WTC11 (cell line): ENCODE measurements around the gene DTNA. TPM values are rescaled to one million over a fixed set of nuclear protein-coding genes. Genes with fewer than 3 reads are reported as not detected.

Experiments used
- ATAC-seq: fragments of 200-7000 bp; cut with Tn5 transposase; 2 replicates; pipeline ENCODE4 v1.10.0; 2021; ENCODE audit warnings: mild to moderate bottlenecking, moderate library complexity
- CTCF ChIA-PET: fragments of 300-600 bp; sonication (Branson Sonifier 250); formaldehyde crosslinking; loops from one replicate; lab custom pipeline; 2021; ENCODE audit warnings: antibody characterized with exemption; lab: Charles Lee
- POLR2A ChIA-PET: fragments of 350-600 bp; sonication (Branson Sonifier 250); formaldehyde crosslinking; loops from one replicate; lab custom pipeline; 2021; ENCODE audit warnings: antibody characterized with exemption; lab: Charles Lee
- DNase-seq: peaks from one replicate; pipeline ENCODE4 v3.0.0; 2021; ENCODE audit warnings: low spot score
- H3K27ac Mint-ChIP-seq: 2 replicates; pipeline ENCODE4 v1.8.0; 2021; ENCODE audit warnings: mixed read lengths
- H3K27me3 Mint-ChIP-seq: 2 replicates; pipeline ENCODE4 v1.8.0; 2021; ENCODE audit warnings: low read depth, mild to moderate bottlenecking, moderate library complexity, mixed read lengths
- H3K36me3 Mint-ChIP-seq: 2 replicates; pipeline ENCODE4 v1.8.0; 2021; ENCODE audit warnings: mixed read lengths
- H3K4me1 Mint-ChIP-seq: 2 replicates; pipeline ENCODE4 v1.8.0; 2022; ENCODE audit warnings: mixed read lengths
- H3K4me3 Mint-ChIP-seq: 2 replicates; pipeline ENCODE4 v1.8.0; 2021; ENCODE audit warnings: mild to moderate bottlenecking, moderate library complexity, mixed read lengths
- H3K9me3 Mint-ChIP-seq: 2 replicates; pipeline ENCODE4 v1.8.0; 2021; ENCODE audit warnings: mixed read lengths
- ATF1 ChIP-seq: sonication (generic); formaldehyde crosslinking; IDR thresholded peaks from 2 replicates; pipeline ENCODE4 v1.8.1; 2023; ENCODE audit warnings: mild to moderate bottlenecking, moderate library complexity, missing genetic modification reagents
- ATF3 ChIP-seq: sonication (generic); formaldehyde crosslinking; conservative IDR thresholded peaks from 2 replicates; pipeline ENCODE4 v1.8.1; 2022; ENCODE audit warnings: mild to moderate bottlenecking, missing genetic modification reagents
- ESRRA ChIP-seq: sonication (generic); formaldehyde crosslinking; IDR thresholded peaks from 2 replicates; pipeline ENCODE4 v1.8.1; 2022; ENCODE audit warnings: mild to moderate bottlenecking, missing genetic modification reagents, borderline replicate concordance
- FOXP4 ChIP-seq: sonication (generic); formaldehyde crosslinking; IDR thresholded peaks from 2 replicates; pipeline ENCODE4 v1.8.0; 2022; ENCODE audit warnings: mild to moderate bottlenecking, missing genetic modification reagents
- MYBL2 ChIP-seq: sonication (generic); formaldehyde crosslinking; IDR thresholded peaks from 2 replicates; pipeline ENCODE4 v1.8.1; 2023; ENCODE audit warnings: mild to moderate bottlenecking, moderate library complexity, missing genetic modification reagents
- NFATC4 ChIP-seq: fragments of 250-450 bp; sonication (Bioruptor Pico); IDR thresholded peaks from 2 replicates; pipeline ENCODE4 v1.9.0; 2021; ENCODE audit warnings: mild to moderate bottlenecking
- NFYB ChIP-seq: sonication (generic); formaldehyde crosslinking; conservative IDR thresholded peaks from 2 replicates; pipeline ENCODE4 v1.8.0; 2022; ENCODE audit warnings: low read depth, missing genetic modification reagents
- NR1H2 ChIP-seq: sonication (generic); formaldehyde crosslinking; IDR thresholded peaks from 2 replicates; pipeline ENCODE4 v1.9.0; 2021; ENCODE audit warnings: mild to moderate bottlenecking, moderate library complexity, missing genetic modification reagents
- NR3C1 ChIP-seq: sonication (generic); formaldehyde crosslinking; conservative IDR thresholded peaks from 2 replicates; pipeline ENCODE4 v1.8.1; 2023; ENCODE audit warnings: low read depth, mild to moderate bottlenecking, missing genetic modification reagents
- SP1 ChIP-seq: sonication (generic); formaldehyde crosslinking; conservative IDR thresholded peaks from 2 replicates; pipeline ENCODE4 v1.8.1; 2022; ENCODE audit warnings: missing genetic modification reagents
- TCF7 ChIP-seq: sonication (generic); formaldehyde crosslinking; IDR thresholded peaks from 2 replicates; pipeline ENCODE4 v1.8.0; 2022; ENCODE audit warnings: mild to moderate bottlenecking, low read depth, missing genetic modification reagents, moderate library complexity
- TEAD1 ChIP-seq: sonication (generic); formaldehyde crosslinking; IDR thresholded peaks from 2 replicates; pipeline ENCODE4 v1.8.0; 2022; ENCODE audit warnings: mild to moderate bottlenecking, missing genetic modification reagents
- ZNF396 ChIP-seq: fragments of 250-450 bp; sonication (Bioruptor Pico); IDR thresholded peaks from 2 replicates; pipeline ENCODE4 v1.8.0; 2021; ENCODE audit warnings: mild to moderate bottlenecking, moderate library complexity, borderline replicate concordance
- ZNF416 ChIP-seq: fragments of 250-450 bp; sonication (Bioruptor Pico); IDR thresholded peaks from 2 replicates; pipeline ENCODE4 v1.9.0; 2021; ENCODE audit warnings: mild to moderate bottlenecking, inconsistent platforms
- total RNA-seq: library from RNA; stranded (reverse); gene quantifications from 3 replicates; pipeline ENCODE4 v1.2.3, GENCODE V29; 2021
- TF ChIP-seq, protein P1 (sequence below): fragments of 200-600 bp; IDR thresholded peaks from 2 replicates; pipeline ENCODE4 v1.8.0; 2022; ENCODE audit warnings: antibody characterized with exemption
- TF ChIP-seq, protein P2 (sequence below): sonication (generic); formaldehyde crosslinking; IDR thresholded peaks from 2 replicates; pipeline ENCODE4 v1.8.1; 2023; ENCODE audit warnings: mild to moderate bottlenecking, missing genetic modification reagents
- TF ChIP-seq, protein P3 (sequence below): fragments of 250-450 bp; sonication (Bioruptor Pico); IDR thresholded peaks from 2 replicates; pipeline ENCODE4 v1.8.0; 2021; ENCODE audit warnings: mild to moderate bottlenecking
- TF ChIP-seq, protein P4 (sequence below): sonication (generic); formaldehyde crosslinking; IDR thresholded peaks from 2 replicates; pipeline ENCODE4 v1.8.1; 2023; ENCODE audit warnings: mild to moderate bottlenecking, missing genetic modification reagents, borderline replicate concordance
- TF ChIP-seq, protein P5 (sequence below): sonication (generic); formaldehyde crosslinking; IDR thresholded peaks from 2 replicates; pipeline ENCODE4 v1.8.0; 2022; ENCODE audit warnings: mild to moderate bottlenecking, missing genetic modification reagents

The DTNA gene
- total RNA-seq, 1 experiment from 2014 or later, result 16.1 TPM

- TF ChIP-seq, protein P1, sequence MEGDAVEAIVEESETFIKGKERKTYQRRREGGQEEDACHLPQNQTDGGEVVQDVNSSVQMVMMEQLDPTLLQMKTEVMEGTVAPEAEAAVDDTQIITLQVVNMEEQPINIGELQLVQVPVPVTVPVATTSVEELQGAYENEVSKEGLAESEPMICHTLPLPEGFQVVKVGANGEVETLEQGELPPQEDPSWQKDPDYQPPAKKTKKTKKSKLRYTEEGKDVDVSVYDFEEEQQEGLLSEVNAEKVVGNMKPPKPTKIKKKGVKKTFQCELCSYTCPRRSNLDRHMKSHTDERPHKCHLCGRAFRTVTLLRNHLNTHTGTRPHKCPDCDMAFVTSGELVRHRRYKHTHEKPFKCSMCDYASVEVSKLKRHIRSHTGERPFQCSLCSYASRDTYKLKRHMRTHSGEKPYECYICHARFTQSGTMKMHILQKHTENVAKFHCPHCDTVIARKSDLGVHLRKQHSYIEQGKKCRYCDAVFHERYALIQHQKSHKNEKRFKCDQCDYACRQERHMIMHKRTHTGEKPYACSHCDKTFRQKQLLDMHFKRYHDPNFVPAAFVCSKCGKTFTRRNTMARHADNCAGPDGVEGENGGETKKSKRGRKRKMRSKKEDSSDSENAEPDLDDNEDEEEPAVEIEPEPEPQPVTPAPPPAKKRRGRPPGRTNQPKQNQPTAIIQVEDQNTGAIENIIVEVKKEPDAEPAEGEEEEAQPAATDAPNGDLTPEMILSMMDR, result peak; percentile 31; the same call in 1 of the 2 replicates
- TF ChIP-seq FOXP4 (CRISPR knock-in tag), result no peak
- peaks cover 15% of the 10 kb centered on the region for H3K36me3 Mint-ChIP-seq
- H3K4me1 Mint-ChIP-seq, result peaks cover 21% of the 10 kb centered on the region
- ATAC-seq, result peak; percentile 92
- POLR2A ChIA-PET, result no interaction called here
- peaks cover 22% of the 10 kb centered on the region for H3K9me3 Mint-ChIP-seq
- no peaks in the 10 kb centered on the region for H3K27me3 Mint-ChIP-seq
- DNase-seq, result peak; percentile 45
- no peak overlapping the region for H3K27ac Mint-ChIP-seq
- H3K4me3 Mint-ChIP-seq, result no peak overlapping the region
- CTCF ChIA-PET, result interaction anchor here (0.6 to 2.2 kb wide), 22 partner anchors 9 to 240 kb away, joined by 3 to 20 read pairs (median 4); partner anchors contain the start of gene DTNA
Observed at GRCh38 chr18:34729264-34729663, 19.2 kb downstream of the DTNA start.

DNA sequence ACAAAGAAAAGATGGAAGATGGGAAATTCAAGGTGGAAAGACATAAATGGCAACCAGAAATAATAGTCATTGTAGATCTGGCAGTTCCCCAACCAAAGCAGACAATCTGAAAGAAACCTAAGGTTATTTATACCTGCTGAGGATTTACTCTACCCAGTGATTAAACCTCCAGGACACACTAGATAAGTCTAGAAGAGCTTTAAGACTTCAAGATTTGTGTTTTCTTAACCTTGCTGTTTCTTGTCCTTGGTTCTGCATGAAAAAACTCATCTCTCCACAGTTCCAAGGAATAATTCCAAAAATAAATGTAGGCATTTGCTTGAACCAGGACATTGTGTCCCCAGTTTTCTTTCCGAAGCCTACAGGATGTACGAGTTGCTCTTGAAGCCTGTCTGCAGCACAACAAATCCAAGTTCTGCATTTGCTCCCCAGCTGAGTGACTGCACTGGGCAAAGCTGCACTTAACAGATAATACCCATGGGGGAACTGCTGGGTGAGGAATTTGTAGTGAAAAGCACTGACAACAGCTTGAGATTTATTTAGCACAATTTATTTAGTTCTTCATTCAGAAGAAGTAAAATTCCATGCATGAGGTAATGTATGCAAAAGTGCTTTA is 19.8 kb downstream of the DTNA start:
- H3K27me3 Mint-ChIP-seq, result no peaks in the 10 kb centered on the region
- no peak for TF ChIP-seq MYBL2 (CRISPR knock-in tag)
- no peak for TF ChIP-seq TEAD1 (CRISPR knock-in tag)
- no peak for TF ChIP-seq ZNF396 (CRISPR knock-in tag)
- TF ChIP-seq ESRRA, result no peak
- peaks cover 20% of the 10 kb centered on the region for H3K9me3 Mint-ChIP-seq
- H3K4me3 Mint-ChIP-seq, result no peak overlapping the region
- POLR2A ChIA-PET, result no interaction called here
- ATAC-seq (no peak; the same call in 1 of the 2 replicates), DNase-seq (no peak)
- H3K4me1 Mint-ChIP-seq, result peaks cover 23% of the 10 kb centered on the region
- peaks cover 11% of the 10 kb centered on the region for H3K36me3 Mint-ChIP-seq
- no peak overlapping the region for H3K27ac Mint-ChIP-seq
- CTCF ChIA-PET, result interaction anchor here (0.6 to 2.2 kb wide), 23 partner anchors 9 to 240 kb away, joined by 3 to 20 read pairs (median 4); partner anchors contain the start of gene DTNA

DNA sequence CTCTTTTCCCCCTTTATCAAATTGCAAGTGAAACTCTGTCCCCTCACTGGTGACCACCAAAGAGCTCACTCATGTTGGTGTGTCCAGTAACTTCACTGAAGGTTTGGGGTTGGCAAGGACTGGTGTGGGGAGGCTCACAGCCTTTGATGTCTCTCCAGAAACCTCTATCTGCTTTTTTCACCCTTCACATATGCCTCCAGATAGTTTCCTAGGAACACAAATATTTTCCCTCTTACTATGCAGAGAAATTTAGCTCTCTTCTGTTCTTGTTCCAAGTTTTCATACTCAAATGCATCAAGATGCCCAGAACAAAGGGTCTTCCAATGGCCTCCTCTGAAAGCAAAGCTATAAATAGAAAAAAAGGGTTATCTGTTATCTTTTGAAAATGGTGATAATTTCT is 20.7 kb downstream of the DTNA start:
- H3K27ac Mint-ChIP-seq, result no peak overlapping the region; the same call in 1 of the 2 replicates
- peaks cover 13% of the 10 kb centered on the region for H3K9me3 Mint-ChIP-seq
- no peak for ATAC-seq
- no peak for DNase-seq
- no peak overlapping the region for H3K4me3 Mint-ChIP-seq
- H3K36me3 Mint-ChIP-seq, result peaks cover 1% of the 10 kb centered on the region
- no peaks in the 10 kb centered on the region for H3K27me3 Mint-ChIP-seq
- ChIA-PET CTCF (interaction anchor here (0.6 to 2.2 kb wide), 3 partner anchors 17 to 79 kb away, joined by 3 to 20 read pairs (median 4); no protein-coding TSS in a partner anchor), POLR2A (no interaction called here)
- peaks cover 23% of the 10 kb centered on the region for H3K4me1 Mint-ChIP-seq
- no peak for TF ChIP-seq ATF3 (CRISPR knock-in tag)
- no peak for TF ChIP-seq NR3C1 (CRISPR knock-in tag)
- no peak for TF ChIP-seq SP1 (CRISPR knock-in tag)
- no peak for TF ChIP-seq NR1H2 (CRISPR knock-in tag)
- TF ChIP-seq, protein P2, sequence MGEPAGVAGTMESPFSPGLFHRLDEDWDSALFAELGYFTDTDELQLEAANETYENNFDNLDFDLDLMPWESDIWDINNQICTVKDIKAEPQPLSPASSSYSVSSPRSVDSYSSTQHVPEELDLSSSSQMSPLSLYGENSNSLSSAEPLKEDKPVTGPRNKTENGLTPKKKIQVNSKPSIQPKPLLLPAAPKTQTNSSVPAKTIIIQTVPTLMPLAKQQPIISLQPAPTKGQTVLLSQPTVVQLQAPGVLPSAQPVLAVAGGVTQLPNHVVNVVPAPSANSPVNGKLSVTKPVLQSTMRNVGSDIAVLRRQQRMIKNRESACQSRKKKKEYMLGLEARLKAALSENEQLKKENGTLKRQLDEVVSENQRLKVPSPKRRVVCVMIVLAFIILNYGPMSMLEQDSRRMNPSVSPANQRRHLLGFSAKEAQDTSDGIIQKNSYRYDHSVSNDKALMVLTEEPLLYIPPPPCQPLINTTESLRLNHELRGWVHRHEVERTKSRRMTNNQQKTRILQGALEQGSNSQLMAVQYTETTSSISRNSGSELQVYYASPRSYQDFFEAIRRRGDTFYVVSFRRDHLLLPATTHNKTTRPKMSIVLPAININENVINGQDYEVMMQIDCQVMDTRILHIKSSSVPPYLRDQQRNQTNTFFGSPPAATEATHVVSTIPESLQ (CRISPR knock-in tag), result no peak
- TF ChIP-seq, protein P3, sequence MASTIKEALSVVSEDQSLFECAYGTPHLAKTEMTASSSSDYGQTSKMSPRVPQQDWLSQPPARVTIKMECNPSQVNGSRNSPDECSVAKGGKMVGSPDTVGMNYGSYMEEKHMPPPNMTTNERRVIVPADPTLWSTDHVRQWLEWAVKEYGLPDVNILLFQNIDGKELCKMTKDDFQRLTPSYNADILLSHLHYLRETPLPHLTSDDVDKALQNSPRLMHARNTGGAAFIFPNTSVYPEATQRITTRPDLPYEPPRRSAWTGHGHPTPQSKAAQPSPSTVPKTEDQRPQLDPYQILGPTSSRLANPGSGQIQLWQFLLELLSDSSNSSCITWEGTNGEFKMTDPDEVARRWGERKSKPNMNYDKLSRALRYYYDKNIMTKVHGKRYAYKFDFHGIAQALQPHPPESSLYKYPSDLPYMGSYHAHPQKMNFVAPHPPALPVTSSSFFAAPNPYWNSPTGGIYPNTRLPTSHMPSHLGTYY (CRISPR knock-in tag), result no peak
- no peak for TF ChIP-seq ATF1 (CRISPR knock-in tag)
- TF ChIP-seq ZNF416 (CRISPR knock-in tag), result no peak
- no peak for TF ChIP-seq NFYB (CRISPR knock-in tag)
- TF ChIP-seq NFATC4, result no peak
- TF ChIP-seq, protein P4, sequence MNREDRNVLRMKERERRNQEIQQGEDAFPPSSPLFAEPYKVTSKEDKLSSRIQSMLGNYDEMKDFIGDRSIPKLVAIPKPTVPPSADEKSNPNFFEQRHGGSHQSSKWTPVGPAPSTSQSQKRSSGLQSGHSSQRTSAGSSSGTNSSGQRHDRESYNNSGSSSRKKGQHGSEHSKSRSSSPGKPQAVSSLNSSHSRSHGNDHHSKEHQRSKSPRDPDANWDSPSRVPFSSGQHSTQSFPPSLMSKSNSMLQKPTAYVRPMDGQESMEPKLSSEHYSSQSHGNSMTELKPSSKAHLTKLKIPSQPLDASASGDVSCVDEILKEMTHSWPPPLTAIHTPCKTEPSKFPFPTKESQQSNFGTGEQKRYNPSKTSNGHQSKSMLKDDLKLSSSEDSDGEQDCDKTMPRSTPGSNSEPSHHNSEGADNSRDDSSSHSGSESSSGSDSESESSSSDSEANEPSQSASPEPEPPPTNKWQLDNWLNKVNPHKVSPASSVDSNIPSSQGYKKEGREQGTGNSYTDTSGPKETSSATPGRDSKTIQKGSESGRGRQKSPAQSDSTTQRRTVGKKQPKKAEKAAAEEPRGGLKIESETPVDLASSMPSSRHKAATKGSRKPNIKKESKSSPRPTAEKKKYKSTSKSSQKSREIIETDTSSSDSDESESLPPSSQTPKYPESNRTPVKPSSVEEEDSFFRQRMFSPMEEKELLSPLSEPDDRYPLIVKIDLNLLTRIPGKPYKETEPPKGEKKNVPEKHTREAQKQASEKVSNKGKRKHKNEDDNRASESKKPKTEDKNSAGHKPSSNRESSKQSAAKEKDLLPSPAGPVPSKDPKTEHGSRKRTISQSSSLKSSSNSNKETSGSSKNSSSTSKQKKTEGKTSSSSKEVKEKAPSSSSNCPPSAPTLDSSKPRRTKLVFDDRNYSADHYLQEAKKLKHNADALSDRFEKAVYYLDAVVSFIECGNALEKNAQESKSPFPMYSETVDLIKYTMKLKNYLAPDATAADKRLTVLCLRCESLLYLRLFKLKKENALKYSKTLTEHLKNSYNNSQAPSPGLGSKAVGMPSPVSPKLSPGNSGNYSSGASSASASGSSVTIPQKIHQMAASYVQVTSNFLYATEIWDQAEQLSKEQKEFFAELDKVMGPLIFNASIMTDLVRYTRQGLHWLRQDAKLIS (CRISPR knock-in tag), result no peak
- TF ChIP-seq, protein P5, sequence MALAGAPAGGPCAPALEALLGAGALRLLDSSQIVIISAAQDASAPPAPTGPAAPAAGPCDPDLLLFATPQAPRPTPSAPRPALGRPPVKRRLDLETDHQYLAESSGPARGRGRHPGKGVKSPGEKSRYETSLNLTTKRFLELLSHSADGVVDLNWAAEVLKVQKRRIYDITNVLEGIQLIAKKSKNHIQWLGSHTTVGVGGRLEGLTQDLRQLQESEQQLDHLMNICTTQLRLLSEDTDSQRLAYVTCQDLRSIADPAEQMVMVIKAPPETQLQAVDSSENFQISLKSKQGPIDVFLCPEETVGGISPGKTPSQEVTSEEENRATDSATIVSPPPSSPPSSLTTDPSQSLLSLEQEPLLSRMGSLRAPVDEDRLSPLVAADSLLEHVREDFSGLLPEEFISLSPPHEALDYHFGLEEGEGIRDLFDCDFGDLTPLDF (CRISPR knock-in tag), result no peak
- no peak for TF ChIP-seq TCF7
